CD4-positive, alpha-beta T cell treated with Interleukin-15 for 4 hours (primary cell): ENCODE data around the gene BGN.

Experiments used
- DNase-seq: peaks from one replicate; pipeline ENCODE4 v3.0.0-alpha.2; 2020; ENCODE audit warnings: low spot score

The BGN gene

GRCh38 chrX:153494541-153495361 is at the start of gene BGN:
TSS of gene BGN (plus strand) at chrX:153494980. CDS start at chrX:153504632, 9,652 bp downstream.
- DNase-seq: no peak

DNA sequence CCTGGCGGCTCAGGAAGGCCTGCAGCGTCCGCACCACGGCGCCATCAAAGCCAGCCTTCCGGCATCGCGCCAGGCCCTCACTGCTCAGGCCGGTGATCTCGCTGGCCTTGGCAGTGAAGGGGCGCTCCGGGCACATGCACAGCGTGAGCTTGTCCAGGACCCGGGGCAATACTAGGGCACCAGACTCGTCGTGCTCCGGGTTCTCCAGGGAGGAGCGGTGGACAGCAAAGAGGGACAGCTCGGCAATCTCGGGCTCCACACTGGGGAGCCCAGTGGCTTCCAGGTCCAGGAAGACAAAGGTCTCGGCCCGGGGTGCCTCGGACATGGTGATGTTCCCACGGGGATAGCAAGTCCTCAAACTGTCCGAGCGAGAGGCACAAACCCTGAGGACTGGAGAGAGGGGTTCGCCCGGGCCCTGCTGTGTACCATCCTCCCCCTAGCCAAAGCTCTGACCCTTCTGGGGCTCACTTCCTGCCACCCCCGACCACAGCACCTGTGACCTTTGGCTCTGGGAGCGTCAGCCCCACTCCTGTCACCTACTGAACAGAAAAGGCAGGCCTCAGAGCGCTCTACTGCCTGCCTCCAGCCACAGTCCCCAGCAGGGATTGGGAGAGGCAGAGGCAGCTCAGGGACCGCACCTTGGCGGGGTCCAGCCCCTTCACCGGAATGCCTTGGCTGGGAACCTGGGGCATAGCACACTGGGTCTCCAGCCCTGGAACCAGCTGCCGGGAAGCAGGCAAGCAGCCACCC is 49.5 kb upstream of the BGN start:
- DNase-seq: no peak

- no peak for DNase-seq
These were observed 48.7 kb upstream of the BGN start, which contains the start of gene TREX2 for GRCh38 chrX:153445856-153446635. TSS of gene TREX2 (minus strand) at chrX:153446056. CDS start at chrX:153445430, 626 bp downstream.

- no peak for DNase-seq
These were observed 48.2 kb upstream of the BGN start for GRCh38 chrX:153446636-153446936.

DNA sequence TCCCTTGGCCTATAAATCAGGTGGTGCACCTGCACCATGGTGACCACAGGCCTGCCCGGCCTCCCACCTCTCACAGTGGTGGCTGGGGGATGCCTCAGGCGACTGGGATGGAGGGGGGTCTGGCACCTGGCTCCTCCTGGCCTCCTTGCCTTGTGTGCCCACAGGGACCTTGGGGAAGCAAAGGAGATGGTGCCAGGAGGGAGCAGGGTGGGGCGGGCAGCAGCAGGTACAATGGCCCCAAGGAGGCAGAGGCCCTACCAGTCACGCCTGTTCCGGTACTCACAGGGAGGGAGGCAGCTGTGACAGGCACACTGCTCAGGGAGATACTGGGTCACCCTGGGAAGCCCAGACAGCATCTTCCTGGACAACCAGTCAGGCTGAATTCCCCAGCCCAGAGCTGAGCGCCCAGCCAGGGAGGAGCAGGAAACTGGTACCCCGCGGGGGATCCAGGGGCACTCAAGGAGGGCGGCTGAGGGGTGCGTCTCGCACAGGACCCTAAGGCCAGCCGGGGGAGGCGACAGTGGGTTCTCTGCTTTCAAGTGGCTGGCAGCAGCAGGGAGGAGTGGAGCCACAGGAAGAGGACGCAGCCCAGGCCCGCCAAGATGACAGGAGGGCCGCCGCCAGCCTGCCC is 47.7 kb upstream of the BGN start:
- no peak for DNase-seq

GRCh38 chrX:153447581-153447960 is 47.2 kb upstream of the BGN start:
- no peak for DNase-seq

DNA sequence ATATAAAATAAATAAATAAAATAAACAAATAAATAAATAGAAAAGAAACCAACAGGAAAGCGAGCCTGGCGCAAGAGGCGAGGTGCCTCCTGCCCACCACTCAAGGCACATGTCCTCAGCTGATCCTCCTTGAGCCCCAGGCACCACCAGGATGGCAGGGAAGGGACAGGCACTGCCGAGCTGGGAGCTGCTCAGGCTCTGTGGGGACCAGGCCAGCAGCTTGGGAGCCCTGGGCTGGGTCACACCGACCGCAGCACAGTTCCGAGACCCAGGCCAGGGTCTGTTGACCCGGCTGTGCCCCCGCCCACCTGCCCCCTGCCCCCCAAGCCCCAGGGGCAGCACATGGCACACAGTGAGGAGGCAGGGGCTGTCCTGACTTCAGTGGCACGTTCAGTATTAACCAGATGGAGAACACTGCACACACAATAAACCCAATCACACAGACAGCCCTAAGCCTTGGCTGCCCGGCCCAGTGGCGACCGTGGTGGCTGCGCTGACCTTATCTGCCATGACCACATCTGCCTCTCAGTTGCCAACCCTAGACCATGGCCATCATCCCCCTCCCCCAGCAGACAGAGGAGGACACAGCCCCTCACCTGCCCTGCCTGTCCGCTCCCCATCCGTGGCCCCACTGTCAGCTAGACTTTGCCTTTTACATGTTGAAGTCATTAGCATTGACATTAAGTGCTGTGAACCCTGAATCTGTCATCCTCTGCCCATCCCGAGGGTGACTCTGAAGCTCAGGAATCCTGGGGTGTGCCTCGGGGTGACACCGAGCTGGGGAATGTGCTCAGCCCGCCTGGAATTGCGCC is 46.0 kb upstream of the BGN start:
- DNase-seq: no peak

DNA sequence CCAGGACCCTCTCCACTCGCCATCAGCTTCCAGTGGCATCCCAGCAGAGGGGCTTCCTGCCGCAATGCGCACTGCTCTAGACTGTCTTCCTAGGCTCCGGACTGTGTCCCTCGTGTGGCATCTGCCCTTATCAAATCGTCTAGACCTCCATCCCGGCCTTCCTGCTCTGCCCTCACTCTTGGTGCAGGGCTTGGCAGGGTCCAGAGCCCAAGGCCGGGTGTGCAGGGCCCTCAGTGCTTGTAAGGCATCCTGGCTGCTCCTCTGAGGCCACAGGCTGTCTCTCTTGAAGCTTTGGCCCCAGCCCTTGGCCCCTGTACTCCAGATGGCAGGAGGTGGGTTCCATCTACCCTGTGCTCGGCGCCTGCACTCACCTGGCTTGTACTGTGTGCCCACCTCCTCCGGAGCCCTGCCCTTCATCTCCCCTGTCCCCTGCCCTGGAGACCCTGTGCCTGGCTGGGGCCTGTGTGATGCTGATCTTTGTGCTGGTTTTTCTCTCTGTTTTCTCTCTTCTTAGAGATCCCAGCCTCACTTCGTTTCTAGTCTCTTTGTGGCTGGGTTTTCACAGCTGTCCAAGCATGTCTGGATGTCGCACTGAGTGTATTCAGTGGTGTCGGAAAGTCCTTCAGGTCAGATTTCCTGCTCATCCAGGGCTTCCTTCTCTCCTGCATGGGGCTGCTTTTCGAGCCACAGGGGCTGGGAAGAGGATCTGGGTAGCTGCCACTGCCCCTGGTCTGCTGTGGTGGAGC is 45.2 kb upstream of the BGN start:
- no peak for DNase-seq

GRCh38 chrX:153450114-153450948 is 44.4 kb upstream of the BGN start:
- DNase-seq: no peak

GRCh38 chrX:153450949-153451277 is 43.9 kb upstream of the BGN start:
- DNase-seq: no peak

DNA sequence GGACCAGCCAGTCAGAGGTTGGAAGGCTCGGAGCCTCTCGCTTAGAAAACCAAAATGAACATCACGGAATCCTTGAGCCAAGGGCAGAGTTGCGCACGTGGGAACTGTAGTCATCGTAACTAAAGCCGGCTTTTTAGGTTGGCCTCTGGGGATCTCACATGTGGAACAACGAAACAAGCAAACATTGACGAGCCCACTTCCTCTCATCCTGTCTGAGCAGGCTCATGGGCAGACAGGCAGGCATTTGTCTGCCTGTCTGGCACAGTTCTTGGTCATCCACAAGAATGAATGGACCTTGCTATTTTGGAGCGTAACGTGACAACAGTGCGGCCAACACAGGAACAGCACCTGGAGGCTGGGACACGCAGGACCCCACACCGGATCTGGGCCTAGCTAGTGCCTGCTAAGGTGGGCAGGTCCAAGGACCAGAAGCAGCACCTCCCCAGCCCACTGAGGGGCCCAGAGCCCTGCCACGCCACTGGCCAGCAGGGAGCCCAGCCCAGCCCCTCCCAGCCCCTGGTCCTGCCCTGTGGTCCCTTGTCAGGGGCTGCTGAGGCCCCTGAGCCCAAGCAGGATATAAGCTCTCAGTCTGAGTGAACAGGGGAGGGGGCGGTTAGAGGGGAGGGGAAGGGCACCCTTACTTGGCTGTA is 39.8 kb upstream of the BGN start:
- no peak for DNase-seq

- no peak for DNase-seq
These were observed 39.2 kb upstream of the BGN start for GRCh38 chrX:153455571-153455970.

DNA sequence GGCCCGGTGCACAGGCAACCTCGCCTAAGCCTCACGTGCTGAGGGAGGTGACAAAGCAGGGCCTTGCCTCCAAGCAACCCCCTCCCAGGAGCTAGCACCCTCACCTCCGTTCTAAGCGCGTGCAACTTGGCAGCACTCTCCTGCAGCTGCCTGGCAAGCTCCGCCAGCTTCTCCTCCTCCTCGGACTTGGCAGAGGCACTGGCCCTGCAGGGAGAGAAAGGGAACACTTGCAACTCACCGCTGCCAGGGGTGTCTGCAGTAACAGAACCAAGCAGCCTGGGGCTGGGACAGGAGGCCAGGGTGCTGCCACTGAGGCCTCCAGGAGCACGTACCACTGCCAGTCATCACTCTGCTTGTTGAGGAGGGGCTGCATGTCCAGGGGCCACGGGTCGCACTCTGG is 38.6 kb upstream of the BGN start:
- DNase-seq: no peak

DNA sequence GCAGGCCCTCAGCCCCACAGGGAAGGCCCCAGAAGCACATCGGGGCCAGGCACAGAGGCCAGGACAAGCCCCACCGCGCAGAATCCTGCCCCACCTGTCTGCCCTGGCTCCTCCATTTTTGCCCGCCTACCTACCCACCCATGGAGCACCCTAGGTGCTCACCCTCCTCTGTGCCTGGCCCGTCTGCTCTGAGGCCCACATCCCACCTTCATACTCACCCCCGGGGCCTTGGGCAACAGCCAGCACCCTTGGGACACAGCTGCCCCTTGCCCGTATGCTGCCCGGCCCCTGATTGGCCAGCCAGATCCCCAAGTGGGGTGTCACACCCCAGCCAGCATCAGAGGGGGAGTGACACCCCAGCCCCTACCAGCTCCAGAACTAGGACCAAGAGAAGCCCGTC is 38.1 kb upstream of the BGN start:
- no peak for DNase-seq

DNA sequence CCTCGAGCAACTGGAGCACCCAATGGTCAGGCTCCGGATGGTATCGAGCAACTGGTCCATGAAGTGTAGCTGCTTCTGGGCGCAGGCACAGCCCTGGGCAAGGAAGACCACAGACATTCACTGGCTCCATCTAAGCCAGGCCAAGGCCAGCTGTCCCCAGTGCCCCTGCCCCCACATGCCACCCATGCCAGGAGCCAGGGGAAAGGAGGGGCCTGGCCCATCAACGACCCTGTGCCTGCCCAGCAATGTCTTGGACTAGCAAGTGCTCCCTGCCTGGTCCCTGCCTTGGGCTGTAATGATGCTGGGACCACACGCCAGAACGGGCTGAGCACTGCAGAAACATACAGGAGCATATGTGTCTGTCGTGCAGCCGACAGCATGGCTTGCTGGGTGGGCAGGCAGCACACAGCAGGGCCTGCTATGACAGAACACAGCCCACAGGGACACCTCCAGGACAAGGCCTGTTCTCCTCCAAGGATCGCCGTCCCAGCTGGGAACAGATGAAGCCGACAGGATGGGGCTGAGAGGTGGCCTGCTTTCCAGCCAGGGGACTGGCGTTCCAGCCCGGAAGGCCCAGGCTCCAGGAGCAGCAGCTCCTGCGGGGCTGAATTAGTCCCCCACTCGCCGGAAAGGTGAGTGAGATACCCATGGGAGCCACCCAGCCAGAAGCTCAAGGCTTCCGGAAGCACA is 37.5 kb upstream of the BGN start:
- no peak for DNase-seq

DNA sequence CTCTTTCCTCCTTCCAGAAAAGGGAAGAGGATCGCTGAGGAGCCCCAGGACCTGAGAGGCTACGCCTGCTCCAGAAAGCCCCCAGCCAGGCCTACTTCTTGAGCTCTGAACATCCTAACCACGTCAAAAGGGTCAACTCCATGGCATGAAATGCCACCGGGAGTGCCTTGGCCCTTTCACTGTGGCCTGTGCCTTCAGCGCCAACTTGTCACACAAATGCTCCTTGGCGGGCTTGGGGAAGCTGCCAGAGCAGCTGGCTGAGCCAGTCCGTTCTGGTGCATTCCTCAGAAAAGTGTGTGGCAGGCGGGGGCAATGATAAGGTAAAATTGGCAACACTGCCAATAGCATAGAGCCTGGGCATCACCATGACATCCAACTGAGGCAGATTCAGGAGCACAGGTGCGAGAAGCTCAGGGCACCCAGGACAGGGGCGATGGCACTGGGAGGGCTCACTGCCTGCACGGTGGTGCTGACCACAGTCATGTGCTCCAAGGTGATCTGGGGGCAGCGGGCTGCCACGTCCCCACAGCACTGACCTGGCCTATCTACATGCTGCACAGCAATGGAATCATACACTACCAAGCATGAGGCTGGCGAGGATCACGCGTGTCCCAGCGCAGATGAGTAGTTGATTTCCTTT is 36.8 kb upstream of the BGN start:
- DNase-seq: no peak

GRCh38 chrX:153458476-153458875 is 36.3 kb upstream of the BGN start:
- DNase-seq: no peak

DNA sequence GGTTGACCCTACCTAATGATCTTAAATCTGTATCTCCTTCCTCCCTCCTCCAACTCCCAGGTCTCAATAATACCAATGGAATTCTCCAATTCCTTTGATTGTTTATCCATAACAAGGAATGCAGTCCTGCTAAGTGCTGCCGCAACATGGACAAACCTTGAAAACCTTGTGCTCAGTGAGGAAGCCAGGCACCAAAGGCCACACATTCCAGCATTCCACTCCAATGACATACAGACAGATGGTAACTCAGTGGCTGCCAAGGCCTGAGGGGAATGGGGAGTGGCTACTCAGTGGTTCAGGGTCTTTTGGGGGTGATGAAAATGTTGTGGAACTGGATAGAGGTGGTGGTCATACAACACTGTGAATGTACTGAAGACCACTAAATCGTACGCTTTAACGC is 34.8 kb upstream of the BGN start:
- no peak for DNase-seq
